NOMO-1 treated with DMSO at 0.1 percent for 48 hours (cell line): ENCODE measurements around the gene NIPA2.
"Not testable (repeated sequence)": the region's sequence is repeated elsewhere in the genome, so short reads cannot be mapped to it uniquely, and the experiment has no call there.

Source experiments
- DNase-seq: peaks from one replicate; lab custom pipeline; 2025; ENCODE audit not compliant: unreplicated experiment; lab: John Stamatoyannopoulos, UW

The NIPA2 gene

GRCh38 chr15:22838292-22839042 lies at the start of gene NIPA2:
Gene NIPA2 (plus strand): TSS chr15:22838666. CDS start chr15:22851732, 13,066 bp downstream.
- peak; percentile 96 for DNase-seq

GRCh38 chr15:22794063-22794462 lies 44.4 kb upstream of the NIPA2 start:
- DNase-seq = no peak

- no peak for DNase-seq
Measured at GRCh38 chr15:22794621-22795167, 43.8 kb upstream of the NIPA2 start.

GRCh38 chr15:22795206-22796063 lies 43.0 kb upstream of the NIPA2 start:
- no peak for DNase-seq

GRCh38 chr15:22796079-22796478 lies 42.4 kb upstream of the NIPA2 start:
- DNase-seq = no peak

GRCh38 chr15:22799902-22800301 lies 38.6 kb upstream of the NIPA2 start:
- no peak for DNase-seq

- not testable (repeated sequence) for DNase-seq
Measured at GRCh38 chr15:22803006-22803405, 35.5 kb upstream of the NIPA2 start.

- DNase-seq = no peak
Measured at GRCh38 chr15:22806156-22806555, 32.3 kb upstream of the NIPA2 start.

GRCh38 chr15:22806664-22807063 lies 31.8 kb upstream of the NIPA2 start:
- no peak for DNase-seq

GRCh38 chr15:22807831-22808230 lies 30.6 kb upstream of the NIPA2 start:
- DNase-seq = not testable (repeated sequence)

GRCh38 chr15:22808240-22808639 lies 30.2 kb upstream of the NIPA2 start:
- DNase-seq = no peak

GRCh38 chr15:22808761-22809280 lies 29.6 kb upstream of the NIPA2 start:
- DNase-seq = no peak

- DNase-seq = no peak
Measured at GRCh38 chr15:22810033-22810852, 28.2 kb upstream of the NIPA2 start.

- DNase-seq = no peak
Measured at GRCh38 chr15:22810853-22811338, 27.6 kb upstream of the NIPA2 start.

GRCh38 chr15:22811640-22812039 lies 26.8 kb upstream of the NIPA2 start:
- no peak for DNase-seq

GRCh38 chr15:22813844-22814243 lies 24.6 kb upstream of the NIPA2 start:
- DNase-seq = no peak

GRCh38 chr15:22815766-22816165 lies 22.7 kb upstream of the NIPA2 start:
- DNase-seq = no peak

GRCh38 chr15:22819651-22820050 lies 18.8 kb upstream of the NIPA2 start:
- no peak for DNase-seq

- no peak for DNase-seq
Measured at GRCh38 chr15:22823495-22824128, 14.9 kb upstream of the NIPA2 start.

GRCh38 chr15:22827125-22827524 lies 11.3 kb upstream of the NIPA2 start:
- DNase-seq = no peak
